Measurements from ENCODE around the gene DNAH7.

DNA sequence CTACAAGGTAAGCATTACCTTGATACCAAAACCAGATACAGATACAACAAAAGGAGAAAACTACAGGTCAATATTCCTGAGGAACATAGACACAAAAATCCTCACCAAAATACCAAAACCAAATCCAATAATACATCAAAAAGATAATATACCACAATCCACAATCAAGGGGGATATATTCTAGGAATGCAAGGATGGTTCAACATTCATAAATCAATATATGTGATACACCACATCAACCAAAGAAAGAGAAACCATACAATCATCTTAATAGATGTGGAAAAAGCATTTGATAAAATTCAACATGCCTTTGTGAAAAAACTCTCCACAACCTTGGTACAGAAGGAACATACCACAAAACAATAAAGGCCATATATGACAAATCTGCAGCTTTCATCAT, 28.4 kb downstream of the DNAH7 start:
- TF ChIP-seq EP300 (IDR thresholded peaks at IDR 0.05) = no peak
- TF ChIP-seq POLR2AphosphoS5 (IDR thresholded peaks at IDR 0.05) = no peak
